COLO829 (cell line): ENCODE results near the gene KATNAL1.
"Not testable (repeated sequence)": the region's sequence is repeated elsewhere in the genome, so short reads cannot be mapped to it uniquely, and the experiment has no call there.

Experiments used
- DNase-seq: peaks from one replicate; pipeline ENCODE4 v3.0.0; 2012; ENCODE audit warnings: low spot score

The KATNAL1 gene

DNA sequence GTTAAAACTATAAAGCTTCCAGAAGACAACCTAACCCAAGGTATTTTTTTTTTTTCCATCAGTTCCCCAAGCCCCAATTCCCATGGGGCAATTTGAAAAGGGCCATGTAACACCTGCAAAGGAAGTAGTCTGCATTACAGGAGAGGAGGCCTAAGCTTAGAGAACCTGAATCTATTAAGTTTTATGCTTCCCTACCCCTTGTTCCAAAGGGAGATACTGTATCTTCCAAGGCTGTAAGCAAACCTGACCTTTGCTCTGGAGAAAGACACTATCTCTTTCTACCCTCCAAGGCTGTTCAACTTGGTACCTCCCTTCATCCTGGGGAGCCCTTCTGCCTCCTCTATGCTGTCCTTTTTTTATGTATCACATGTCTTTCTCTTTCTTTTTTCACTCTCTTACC, 15.0 kb downstream of the KATNAL1 start:
- no peak for DNase-seq

DNA sequence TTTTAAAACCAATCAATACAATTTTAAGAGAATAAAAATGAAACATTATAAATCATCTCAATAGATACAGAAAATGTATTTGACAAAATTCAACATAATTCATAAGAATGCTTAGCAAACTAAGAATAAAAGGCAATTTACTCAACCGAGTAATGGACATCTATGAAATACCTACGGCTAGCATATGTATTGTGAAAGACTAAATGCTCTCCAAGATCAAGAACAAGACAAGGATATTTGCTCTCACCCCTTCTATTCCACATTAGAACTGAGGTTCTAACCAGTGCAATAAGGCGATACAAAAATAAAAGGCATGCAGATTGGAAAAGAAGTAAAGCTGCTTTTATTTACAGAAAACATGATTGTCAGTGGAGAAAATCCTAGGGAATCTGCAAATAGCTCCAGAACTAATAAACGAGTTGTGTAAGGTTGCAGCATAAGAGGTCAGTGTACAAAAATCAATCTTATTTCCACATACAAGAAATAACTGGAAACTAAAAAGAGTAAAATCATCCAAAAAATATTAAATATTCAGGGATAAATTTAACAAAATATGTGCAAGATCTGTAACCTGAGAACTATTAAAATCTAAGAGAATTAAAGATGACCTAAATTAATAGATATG, 16.4 kb downstream of the KATNAL1 start:
- no peak for DNase-seq

DNA sequence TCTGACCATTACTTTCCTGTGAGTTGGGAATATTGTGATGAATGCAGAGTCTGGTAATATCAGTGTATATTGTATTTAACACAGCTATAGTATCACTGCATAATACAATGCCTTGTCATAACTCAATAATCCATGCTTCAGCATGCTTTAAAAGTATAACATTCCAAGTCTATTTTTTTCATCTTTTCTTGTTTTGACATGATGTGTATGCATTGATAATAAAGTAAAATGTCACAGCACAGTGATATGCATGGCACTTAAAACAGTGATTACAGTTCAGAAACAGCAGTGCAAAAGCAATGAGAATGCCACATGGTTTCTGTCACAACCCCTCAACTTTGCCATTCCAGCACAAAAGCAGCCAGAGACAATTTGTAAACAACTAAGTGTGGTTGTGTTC, 17.8 kb downstream of the KATNAL1 start:
- no peak for DNase-seq

DNA sequence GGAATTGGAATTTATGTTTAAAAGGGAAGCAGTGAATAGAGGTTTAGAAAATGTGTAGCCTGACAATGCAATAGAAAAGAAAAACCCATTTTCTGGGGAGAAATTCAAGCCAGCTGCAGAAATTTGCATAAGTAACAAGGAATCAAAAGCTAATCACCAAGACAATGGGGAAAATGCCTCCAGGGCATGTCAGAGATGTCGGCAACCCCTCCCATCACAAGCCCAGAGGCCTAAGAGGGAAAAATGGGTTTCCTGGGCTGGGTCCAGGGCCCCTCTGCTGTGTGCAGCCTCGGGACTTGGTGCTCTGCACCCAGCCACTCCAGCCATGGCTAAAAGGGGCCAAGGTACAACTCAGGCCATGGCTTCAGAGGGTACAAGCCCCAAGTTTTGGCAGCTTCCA, 21.3 kb downstream of the KATNAL1 start:
- not testable (repeated sequence) for DNase-seq

DNA sequence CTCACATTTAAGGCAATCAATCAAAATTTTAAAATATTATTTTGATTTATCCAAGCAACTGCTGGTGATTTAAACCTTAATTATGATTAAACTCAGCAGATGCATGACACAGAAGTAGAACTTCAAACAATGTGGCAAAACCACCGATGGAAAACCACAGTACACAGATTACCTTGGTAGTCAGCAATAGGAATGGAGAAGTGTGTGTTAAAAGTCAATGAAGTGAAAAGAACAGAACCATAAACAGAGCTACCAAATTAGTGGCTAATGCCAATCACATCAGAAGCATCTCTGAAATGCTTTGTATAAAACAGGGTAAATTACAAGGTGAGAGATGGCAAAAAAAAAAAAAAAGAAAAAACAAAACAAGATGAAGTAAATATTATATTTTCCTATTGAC, 31.2 kb downstream of the KATNAL1 start:
- DNase-seq = no peak

DNA sequence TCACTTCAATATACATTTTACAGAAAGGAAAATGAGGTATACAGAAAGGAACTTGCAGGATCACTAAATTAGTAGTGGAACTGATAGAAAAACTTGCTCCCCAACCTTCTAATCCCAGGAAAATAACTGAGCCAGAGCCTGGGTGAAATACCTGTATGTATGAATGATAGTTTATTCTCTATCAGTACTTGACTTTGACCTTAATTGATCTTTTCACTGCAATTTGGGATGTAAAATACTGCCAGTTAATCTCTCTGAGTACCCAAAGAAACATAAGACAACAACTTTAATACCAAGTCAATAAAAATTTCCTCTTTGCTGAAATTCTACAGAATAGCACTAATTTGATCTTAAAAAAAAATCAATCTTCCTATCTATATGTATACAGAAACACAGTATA, 33.3 kb downstream of the KATNAL1 start:
- no peak for DNase-seq

DNA sequence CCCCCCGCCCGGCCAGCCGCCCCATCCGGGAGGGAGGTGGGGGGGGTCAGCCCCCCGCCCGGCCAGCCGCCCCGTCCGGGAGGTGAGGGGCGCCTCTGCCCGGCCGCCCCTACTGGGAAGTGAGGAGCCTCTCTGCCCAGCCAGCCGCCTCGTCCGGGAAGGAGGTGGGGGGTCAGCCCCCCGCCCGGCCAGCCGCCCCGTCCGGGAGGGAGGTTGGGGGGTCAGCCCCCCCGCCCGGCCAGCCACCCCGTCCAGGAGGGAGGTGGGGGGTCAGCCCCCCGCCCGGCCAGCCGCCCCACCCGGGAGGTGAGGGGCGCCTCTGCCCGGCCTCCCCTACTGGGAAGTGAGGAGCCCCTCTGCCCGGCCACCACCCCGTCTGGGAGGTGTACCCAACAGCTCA, 37.3 kb downstream of the KATNAL1 start:
- not testable (repeated sequence) for DNase-seq

DNA sequence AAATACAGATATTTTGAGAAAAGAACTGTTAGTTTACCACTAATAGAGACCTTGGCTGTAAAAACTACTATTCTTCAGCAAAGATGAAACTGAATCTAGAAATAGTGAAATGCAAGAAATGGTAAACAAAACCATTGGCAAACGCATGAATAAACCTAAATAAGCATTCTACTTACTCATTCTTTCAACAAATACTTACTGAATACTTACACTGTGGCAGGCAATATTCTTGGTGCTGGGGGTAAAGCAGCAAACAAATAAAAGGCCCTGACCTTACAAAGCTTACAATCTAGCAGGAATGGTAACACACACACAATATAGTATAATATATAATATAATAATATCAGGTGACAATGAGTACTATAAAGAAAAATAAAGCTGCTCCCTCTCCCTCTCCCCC, 38.7 kb downstream of the KATNAL1 start:
- DNase-seq = no peak

DNA sequence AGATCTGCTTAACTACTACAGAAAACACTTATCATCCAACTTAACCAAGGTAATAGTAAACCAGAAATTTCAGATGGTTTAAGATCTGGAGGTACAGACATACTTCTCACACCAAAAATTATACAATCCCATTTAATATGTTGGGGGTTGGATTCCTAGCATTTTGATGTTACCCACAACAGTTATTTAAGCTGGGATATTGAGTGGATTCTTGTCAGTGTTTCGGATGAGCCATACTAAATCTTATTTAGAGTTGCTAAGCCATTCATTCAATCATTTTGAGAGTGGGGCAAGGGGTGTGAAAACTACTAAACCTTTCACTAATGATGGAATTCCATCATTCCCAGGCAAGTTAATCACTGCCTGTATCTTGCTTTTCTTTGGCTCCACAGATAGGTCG, 40.6 kb downstream of the KATNAL1 start:
- DNase-seq = no peak

DNA sequence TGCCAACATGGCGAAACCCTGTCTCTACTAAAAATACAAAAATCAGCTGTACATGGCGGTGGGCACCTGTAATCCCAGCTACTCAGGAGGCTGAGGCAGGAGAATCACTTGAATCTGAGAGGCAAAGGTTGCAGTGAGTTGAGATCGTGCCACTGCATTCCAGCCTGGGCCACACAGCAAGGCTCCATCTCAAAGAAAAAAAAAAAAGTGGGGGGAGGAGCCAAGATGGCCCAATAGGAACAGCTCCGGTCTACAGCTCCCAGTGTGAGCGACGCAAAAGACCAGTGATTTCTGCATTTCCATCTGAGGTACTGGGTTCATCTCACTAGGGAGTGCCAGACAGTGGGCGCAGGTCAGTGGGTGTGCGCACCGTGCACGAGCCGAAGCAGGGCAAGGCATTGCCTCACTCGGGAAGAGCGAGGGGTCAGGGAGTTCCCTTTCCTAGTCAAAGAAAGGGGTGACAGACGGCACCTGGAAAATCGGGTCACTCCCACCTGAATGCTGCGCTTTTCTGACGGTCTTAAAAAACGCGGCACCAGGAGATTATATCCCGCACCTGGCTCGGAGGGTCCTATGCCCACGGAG, 48.1 kb downstream of the KATNAL1 start:
- DNase-seq = not testable (repeated sequence)

DNA sequence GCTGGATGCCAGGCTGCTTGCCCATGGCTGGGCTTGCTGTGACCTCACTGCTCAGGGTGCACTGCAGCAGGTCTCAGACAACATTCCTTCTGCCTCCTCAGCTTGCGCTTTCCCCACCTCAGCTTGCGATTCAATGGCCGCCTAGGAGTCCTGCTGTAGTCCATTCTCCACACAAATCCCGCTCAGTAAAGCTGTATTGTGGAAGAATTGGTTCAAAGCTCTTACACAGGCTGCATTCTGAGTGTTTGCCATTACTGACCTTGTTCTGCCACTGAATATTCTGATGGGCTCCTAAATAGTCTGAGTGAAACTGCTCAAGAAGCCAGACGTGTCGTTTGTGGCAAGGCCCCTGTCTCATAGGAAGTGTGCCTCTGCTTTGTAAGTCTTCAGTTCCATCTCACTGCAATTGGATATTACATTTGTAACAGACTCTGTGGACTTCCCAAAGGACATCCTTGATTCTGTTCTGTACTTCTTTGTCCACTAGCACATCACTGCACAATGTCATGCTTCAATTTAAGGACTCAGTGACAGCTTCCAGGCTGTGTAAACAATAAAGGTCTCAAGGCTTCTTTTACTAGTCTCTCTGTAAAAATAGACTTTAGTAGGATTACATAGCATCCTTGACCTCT, 49.8 kb downstream of the KATNAL1 start:
- DNase-seq = no peak

DNA sequence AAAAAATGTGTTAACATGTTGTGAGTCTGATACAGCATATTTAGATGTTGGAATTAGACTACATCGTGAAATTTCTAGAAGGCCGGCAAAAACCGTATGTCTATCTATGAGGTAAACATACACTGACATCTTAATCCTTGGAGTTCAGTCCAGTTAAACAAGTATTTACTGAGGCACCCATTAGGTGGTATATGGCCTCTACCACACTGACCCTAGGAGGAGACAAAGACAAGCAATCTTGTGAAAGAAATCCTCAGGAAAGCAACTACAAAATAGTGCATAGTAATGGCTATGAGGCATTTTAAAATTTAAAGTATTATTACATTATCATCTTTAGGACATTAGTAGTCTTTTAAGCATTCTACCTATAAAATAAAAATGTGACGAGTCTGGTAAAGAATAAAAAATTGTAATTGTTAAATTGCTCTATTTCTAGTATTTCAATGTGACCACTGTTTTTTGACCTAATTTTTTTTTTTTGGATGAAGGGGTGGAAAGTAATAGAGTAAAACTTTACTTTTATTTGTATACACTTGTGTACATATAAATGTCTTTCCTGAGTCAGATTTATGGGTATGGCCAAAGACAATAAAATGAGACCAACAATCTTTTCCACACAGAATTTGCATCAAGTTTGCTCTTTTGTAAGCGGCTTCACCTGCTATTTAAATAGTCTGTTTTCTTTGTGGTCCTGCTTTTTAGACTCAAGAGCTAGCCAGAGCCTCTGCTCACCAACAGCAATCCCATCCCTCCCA, 50.5 kb downstream of the KATNAL1 start:
- no peak for DNase-seq

DNA sequence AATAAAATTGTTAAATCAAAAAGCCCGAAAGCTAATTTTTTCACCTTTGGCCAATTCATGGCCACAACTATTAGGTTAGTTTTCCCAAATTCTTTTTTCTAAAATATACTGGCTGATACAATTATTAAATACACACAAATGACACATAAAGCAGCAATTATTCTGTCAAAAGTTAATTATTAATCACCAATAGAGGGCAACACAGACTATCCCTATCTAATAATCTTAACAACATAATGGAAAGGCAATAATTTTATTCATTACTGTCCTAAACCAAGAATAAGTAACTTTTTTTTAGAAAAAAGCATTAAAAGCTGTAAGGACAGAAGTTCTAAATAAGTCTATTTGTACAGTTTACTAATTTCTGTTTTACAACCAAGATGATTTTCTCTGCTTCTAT, 51.7 kb downstream of the KATNAL1 start:
- no peak for DNase-seq

DNA sequence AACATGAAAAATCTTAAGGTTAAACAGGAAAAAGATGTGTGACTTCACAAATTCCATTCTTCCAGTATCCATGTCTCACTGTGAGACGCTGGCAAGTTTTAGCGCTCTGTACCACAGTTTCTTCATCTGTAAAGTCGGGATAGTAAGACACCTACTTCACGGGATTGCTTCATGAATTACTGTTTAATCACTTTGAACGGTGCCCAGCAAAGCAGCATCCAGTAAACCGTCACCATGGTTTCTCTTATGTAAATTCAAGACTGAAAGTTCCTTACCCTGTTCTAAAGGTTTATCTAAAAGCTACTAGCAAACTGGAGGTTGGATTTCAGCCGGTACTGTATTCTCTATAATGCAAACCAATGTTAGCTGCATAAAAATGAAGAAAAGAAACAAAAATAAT, 53.5 kb downstream of the KATNAL1 start:
- no peak for DNase-seq

DNA sequence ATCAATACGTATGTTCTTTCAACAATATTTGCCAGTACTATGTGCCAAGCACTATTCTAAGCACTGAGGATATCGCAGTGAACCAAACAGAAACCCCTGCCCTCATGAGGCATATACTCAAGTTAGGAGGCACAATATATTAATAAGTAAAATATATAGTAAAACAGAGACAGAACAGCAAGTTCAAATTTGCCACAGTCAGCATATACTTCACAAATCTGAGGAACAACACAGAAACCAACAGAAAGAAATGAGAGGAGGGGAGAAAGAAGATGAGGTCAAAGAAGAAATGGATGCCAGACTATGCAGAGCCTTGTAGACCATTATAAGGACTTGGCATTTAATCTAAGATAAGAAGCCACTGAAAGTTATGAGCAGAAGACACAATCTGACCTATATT, 59.9 kb downstream of the KATNAL1 start:
- no peak for DNase-seq

DNA sequence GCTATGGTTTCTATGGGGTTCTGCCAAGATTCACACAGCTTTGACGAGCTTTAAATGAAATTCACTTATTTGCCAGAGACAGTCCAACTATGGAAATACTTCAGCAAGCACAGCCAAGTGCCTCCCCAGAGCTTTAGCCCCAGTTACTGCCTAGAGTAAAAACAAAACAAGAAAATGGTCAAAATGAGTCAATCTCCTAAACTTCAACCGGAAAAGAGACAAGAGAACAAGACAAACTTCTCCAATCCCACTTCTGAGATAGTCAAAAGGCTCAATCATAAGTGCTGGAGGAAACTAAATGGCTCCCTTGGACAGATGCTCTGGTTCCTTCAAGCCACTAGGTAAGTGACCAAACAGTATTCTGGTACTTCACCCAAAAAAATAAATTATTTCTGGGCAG, 65.8 kb downstream of the KATNAL1 start:
- no peak for DNase-seq

DNA sequence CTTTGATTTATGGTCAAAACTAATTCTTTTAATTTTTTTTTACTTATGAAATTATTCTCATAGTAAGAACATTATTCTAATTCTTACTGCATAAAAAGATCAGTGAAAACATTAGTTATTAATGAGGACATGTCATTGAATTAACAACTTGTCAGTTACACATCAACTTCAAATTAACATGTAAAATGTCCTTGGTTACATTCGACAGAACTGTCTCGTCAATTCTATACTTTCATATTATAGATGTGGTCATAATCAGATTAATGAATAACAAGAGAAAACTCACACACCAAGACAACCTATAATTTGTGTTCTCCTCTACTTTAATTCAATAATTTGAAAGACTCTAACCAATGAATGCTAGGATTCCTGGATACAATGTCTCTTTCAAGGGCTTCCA, 66.7 kb downstream of the KATNAL1 start:
- no peak for DNase-seq

DNA sequence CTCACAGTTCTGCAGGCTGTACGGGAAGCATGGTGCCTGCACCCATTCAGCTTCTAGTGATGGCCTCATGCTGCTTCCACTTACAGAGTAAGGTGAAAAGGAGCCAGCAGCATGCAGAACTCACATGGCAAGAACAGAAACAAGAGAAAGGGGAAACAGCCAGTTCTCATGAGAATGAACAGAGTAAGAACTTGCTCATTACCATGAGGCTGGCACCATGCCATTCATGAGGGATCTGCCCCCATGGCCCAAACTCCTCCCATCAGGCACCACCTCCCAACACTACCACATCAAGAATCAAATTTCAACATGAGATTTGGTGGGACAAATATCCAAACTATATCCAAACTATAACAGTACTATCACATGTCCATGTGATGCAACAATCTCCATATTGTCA, 72.1 kb downstream of the KATNAL1 start:
- no peak for DNase-seq

DNA sequence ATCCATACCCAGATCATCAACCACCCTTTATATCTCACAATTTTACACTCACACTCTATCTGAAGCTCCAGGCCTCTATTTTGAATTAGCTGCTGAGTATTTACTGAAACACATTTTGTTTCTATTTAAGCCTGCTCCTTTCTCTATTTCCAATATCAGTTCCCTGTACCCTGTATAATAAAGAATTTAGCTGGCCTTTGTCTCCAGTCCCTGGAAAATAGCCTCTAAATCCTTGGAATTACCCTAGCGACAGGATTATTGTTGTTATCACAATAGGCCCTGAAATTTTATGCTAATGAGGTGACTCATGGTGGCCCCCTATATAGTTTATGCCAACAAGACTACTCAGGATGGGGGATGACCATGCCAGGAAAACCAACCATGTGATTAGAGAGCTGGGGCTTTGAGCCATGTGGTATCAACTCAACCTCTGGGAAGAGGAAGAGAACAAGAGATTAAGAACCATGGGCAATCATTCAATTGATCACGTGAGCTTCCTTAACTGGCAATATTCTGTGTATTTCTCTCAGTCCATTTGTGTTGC, 72.7 kb downstream of the KATNAL1 start:
- DNase-seq = no peak

DNA sequence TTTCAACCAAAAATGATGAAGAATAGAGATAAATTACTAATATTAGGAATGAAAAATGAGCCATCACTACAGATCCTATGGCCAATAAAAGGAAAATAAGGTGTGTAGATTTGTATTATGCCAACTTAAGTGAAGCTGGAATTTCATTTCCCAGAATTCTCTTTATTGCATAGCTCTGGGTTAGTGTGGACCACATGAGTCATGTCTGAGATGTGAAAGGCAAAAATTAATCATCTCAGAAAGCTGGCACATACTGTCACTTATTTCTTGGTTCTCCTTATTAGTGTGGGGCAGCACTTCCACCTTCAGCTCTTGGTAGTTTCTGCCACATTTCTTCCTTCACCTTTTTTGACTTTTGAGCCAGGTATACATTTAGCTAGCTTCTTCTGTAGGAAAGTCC, 82.6 kb downstream of the KATNAL1 start:
- DNase-seq = no peak

DNA sequence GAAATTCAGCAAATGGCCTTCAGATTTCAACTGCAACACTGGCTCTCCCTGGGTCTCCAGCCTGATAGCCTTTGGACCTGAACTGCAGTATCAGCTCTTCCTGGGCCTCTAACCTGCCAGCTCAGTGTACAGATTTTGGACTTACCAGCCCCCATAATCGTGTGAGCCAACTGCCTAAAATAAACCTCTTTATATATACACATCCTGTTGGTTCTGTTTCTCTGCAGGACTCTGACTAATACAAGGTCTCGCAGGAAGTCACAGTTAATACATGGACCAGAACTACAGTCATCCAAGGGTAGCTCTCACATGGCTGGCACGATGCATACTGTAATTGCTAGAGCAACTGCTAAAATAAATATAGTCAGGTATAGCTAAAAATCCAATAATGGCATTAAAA, 85.1 kb downstream of the KATNAL1 start:
- no peak for DNase-seq

DNA sequence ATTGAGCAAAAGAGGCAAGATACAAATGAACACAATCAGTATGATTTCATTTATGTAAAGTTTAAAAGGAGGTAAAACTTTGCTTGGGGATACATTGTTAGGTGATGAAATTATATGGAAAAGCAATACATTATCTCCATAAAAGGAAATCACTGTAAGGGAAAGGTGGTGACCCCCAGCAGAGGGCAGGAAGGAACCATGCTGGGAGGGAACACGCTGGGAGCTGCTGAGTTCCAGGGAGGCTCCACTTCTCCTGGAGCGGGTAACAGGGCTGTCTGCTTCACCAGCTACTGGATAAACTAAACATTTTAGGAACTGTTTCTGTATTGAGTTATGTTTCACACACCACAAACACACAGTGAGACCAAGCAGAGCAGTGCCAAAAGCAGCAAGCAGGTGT, 91.2 kb downstream of the KATNAL1 start:
- no peak for DNase-seq

DNA sequence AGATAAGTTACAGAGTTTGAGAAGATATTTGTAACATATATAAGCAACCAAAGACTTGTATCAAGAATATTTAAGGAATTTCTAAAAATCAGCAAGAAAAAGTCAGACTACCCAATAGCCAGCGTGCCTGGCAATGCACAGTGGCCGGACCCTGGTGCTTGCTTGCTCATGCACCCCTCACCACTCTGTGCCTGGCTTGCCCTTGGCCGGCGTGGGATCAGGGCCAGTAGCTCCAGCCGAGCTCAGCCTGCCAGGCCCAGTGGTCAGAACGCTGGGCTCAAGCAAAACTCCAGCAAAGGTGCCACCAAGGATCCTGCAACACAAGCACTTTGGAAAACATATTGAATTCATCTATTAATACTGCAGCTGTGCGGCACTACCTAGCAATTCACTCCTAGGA, 95.1 kb downstream of the KATNAL1 start:
- no peak for DNase-seq
